GM12872 (cell line): ENCODE data around the gene MAN1A1.

Experiments
- TF ChIP-seq, protein P1 (sequence below): IDR thresholded peaks from 3 replicates; pipeline ENCODE4 v1.5.1; 2011; ENCODE audit warnings: low read depth, mild to moderate bottlenecking, low read length, moderate library complexity; ENCODE audit not compliant: insufficient read depth

The MAN1A1 gene

DNA sequence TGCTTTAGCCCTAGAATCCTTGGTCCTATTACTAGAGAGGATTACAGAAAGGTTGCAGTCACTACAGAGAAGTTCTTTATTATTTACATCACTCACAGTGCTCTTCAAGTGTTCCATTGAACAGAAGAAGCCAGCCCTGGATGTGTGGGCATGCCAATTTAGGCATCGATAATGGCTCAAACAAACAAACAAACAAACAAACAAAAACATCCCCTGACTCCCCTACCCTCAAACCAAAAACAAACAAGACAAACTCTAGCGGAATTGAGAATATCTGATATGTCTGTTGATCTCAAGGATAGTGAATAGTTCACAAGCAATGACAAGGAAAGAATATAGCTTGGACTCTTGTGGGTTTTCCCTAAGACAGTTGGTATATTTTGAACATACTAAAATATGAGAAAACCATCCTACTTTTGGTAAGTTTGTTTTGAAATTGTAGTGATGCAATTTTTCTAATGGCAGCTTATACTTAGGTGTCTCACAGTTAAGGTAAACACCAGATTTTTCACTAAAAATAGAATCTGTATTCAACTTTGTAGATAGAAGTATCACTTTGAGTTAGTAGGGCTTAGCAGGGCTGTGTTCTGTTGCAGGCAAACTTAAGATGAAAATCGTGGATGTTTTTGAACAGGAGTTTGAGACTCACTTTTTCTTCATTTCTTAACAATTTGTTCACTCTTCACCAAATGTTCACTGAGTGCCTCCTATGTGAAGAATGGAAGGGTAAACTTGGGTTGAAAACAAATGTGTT, 178.3 kb downstream of the MAN1A1 start:
- TF ChIP-seq, protein P1, sequence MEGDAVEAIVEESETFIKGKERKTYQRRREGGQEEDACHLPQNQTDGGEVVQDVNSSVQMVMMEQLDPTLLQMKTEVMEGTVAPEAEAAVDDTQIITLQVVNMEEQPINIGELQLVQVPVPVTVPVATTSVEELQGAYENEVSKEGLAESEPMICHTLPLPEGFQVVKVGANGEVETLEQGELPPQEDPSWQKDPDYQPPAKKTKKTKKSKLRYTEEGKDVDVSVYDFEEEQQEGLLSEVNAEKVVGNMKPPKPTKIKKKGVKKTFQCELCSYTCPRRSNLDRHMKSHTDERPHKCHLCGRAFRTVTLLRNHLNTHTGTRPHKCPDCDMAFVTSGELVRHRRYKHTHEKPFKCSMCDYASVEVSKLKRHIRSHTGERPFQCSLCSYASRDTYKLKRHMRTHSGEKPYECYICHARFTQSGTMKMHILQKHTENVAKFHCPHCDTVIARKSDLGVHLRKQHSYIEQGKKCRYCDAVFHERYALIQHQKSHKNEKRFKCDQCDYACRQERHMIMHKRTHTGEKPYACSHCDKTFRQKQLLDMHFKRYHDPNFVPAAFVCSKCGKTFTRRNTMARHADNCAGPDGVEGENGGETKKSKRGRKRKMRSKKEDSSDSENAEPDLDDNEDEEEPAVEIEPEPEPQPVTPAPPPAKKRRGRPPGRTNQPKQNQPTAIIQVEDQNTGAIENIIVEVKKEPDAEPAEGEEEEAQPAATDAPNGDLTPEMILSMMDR = no peak

DNA sequence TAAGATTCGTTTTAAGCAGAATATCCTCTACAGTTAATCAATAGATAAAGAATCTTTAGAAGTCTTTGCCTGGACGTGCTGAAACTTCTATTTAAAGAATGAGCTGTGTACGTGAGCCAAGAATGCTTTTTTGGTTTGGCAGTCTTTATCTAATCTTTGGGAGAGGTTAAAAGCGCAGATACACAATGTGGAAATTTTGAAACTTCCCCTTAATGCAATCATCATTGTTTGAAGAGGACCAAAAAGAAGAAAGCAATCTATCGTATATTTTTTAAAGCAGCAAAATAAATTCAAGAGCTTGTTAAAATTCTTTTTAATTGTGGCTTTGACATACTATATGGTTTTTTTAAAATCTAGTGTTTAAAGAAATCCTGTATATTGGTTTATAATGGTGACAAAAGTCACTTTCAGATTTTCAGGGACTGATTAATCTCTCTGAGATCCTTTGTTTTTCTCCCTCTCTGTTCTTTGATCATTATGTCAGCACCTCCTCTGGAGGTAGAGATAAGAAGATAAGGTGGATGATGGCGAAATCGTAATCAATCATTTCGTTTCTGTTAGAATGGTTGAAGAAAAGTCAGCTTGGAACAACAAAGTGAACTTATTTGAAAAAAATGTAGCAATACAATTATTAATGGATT, 179.0 kb downstream of the MAN1A1 start:
- TF ChIP-seq, protein P1 = no peak

DNA sequence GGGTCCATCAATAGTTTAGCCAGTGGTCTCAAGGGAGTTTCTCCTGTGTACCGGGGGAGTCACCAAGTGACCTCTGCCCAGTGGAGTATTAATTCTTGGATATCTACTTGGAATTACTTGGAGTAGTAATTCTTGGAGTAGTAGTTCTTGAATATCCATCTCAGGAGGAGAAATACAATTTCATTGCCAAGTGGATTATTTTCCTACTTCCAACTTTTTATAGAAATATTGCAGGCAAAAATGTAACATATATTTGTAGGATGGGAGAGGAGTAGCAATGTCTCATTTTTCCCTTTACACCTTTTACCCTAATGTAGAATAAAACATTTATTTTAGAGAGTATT, 179.5 kb downstream of the MAN1A1 start:
- TF ChIP-seq, protein P1 = no peak

DNA sequence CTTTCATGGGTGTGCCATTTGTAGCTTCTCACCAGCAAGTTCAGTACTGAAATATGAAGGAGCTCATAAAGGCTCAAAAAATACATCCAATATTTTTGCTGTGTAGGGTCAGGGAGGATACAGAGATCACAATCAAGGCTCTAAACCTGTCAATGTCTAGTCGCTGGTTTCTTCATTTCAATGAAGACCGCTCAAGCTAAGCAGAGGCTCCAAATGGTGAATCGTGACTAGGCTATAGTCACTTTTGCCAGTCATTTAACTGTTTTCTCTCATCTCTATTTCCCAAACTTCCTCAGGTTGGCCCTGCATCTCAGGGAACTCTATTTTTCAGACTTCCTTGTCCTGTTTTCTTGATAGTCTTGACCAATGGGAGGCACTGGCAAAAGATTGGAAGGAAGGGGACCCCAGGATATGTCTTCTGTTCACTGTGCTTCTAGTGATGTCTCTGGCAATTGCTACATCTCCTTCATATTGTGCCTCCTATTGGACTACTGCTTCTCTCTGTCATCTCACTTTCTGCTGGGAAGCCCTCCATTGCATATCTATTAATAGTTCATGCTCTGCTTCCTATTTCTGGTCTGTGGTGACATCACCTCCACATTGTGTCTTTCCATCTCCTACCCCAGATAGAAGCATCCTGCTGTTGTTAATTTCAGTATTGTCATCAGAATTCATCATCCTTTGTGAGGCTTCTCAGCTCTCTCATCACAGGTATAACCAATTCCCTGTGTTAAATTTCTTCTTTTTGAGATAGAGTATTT, 183.4 kb downstream of the MAN1A1 start:
- TF ChIP-seq, protein P1 = no peak

DNA sequence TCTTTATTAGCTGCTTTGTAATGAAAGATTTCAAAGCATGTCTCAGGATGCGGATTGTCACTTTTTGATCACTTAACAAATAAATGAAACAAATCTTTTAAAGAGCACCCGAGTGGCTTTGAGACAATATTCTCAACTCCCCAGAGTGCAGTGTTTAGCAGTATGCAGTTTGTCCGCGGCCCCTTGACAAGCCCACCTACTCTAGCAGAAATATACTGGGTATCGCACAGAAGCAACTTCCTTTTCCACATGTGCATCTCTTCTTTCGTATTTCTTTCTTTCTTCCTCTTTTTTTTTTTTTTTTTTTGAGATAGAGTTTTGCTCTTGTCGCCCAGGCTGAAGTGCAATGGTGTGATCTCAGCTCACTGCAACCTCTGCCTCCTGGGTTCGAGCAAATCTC, 186.6 kb downstream of the MAN1A1 start:
- TF ChIP-seq, protein P1 = no peak

DNA sequence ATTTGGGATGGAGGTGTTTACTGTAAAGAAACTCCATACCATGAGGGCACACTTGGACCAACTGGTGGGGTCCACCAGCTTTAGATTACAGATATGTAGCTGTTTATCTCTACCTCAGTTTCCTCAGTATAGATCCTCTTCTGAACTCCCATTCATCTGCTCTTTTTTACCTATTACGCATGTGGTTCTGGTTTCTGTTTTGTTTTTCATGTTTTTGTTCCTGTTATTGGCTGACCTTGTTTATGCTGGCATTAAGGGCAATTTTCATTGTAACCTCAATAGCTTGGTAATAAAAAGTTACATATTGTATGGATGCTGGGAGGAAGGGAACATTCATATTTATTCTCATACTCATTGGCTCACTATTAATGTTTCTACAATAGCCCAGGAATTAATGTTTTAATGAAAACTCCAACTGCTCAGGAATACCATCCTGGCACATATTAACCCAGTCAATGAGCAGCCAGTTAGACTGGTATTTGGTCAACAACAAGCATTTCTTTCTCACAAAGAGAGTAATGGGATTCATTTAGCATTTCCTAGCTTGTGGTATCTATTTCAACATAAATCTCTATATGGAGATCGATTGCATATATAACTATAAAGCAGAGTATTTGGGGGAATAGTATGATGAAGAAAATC, 187.3 kb downstream of the MAN1A1 start:
- TF ChIP-seq, protein P1 = no peak

DNA sequence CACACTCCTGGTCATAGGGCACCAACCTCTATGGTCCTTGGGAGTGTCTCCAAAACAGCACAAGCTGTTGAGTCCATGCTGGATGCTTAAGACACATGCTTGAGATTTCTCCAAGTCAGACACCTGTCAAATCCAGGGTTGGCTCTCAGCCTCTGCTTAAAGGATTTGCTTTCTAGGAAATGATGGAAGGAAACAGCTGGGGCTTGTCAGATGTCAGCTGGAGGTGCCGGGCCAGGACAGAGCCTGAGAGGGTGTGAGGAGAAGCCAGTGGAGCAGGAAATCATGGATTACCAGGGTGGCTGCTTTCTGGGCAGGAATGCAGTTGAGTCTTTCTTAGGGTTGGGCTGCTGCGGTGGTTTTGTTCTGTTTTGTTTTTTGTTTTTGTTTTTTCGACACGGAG, 188.1 kb downstream of the MAN1A1 start:
- TF ChIP-seq, protein P1 = no peak
